ENCODE data around the gene MUC5AC. TPM values are rescaled to one million over a fixed set of nuclear protein-coding genes. Genes with fewer than 3 reads are reported as not detected.
"Not testable (repeated sequence)": the region's sequence is repeated elsewhere in the genome, so short reads cannot be mapped to it uniquely, and the experiment has no call there.

MUC5AC gene
- polyA plus RNA-seq, 1 donor = 0.37 TPM

DNA sequence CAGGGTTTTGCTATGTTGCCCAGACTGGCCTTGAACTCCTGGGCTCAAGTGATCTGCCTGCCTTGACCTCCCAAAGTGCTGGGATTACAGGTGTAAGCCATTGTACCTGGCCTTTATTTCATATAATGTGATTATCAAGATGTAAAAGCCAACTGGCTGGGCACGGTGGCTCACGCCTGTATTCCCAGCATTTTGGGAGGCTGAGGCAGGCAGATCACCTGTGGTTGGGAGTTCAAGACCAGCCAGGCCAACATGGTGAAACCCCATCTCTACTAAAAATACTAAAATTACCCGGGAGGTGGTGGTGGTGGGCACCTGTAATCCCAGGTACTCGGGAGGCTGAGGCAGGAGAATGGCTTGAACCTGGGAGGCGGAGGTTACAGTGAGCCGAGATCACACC is 42.5 kb upstream of the MUC5AC start:
- WGBS (ENCODE audit: insufficient coverage, low lambda C conversion rate) = no CpG with 5 or more reads among the region's 6 CpGs
- not testable (repeated sequence) for H3K27me3 ChIP-seq (ENCODE audit: control insufficient read depth, insufficient read depth, low read length); H3K4me1 ChIP-seq (ENCODE audit: control insufficient read depth, insufficient read depth, low read length); H3K27ac ChIP-seq (ENCODE audit: low read length); DNase-seq; H3K4me3 ChIP-seq (ENCODE audit: low read length); H3K9me3 ChIP-seq (ENCODE audit: control insufficient read depth, low read depth, low read length); H3K36me3 ChIP-seq (ENCODE audit: control insufficient read depth, insufficient read depth, low read length)

DNA sequence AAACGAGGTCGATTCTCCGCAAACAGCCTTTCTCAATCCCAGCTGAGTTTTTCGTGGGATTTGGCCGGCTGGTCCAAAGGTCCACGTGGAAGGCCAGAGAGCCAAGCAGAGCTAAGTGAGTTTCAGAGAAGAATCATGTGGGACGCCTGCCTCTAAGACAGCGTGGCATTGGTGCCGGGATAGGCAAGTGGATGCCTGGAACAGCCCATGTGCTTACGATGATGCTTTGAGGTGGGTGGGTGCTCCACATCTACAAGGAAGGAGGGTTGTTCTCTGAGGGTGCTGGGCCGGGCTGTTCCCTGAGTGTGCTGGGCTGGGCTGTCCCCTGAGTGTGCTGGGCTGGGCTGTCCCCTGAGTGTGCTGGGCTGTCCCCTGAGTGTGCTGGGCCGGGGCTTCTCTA is 41.6 kb upstream of the MUC5AC start:
- Histone ChIP-seq H3K4me3 (ENCODE audit: low read length) (no peak overlapping the region), H3K9me3 (ENCODE audit: control insufficient read depth, low read depth, low read length) (peaks cover 3% of the 10 kb centered on the region), H3K27ac (ENCODE audit: low read length) (no peak overlapping the region), H3K36me3 (ENCODE audit: control insufficient read depth, insufficient read depth, low read length) (no peaks in the 10 kb centered on the region), H3K27me3 (ENCODE audit: control insufficient read depth, insufficient read depth, low read length) (no peaks in the 10 kb centered on the region), H3K4me1 (ENCODE audit: control insufficient read depth, insufficient read depth, low read length) (no peaks in the 10 kb centered on the region)
- no peak for DNase-seq
- 100% methylated on average over 3 of the region's 12 CpGs for WGBS (ENCODE audit: insufficient coverage, low lambda C conversion rate)

GRCh38 chr11:1116666-1117390 is 40.9 kb upstream of the MUC5AC start:
- H3K36me3 ChIP-seq (ENCODE audit: control insufficient read depth, insufficient read depth, low read length) = no peaks in the 10 kb centered on the region
- H3K4me3 ChIP-seq (ENCODE audit: low read length) = no peak overlapping the region
- WGBS (ENCODE audit: insufficient coverage, low lambda C conversion rate) = 67% methylated on average over 1 of the region's 23 CpGs
- H3K4me1 ChIP-seq (ENCODE audit: control insufficient read depth, insufficient read depth, low read length) = no peaks in the 10 kb centered on the region
- no peak overlapping the region for H3K27ac ChIP-seq (ENCODE audit: low read length)
- H3K9me3 ChIP-seq (ENCODE audit: control insufficient read depth, low read depth, low read length) = peaks cover 3% of the 10 kb centered on the region
- no peak for DNase-seq
- H3K27me3 ChIP-seq (ENCODE audit: control insufficient read depth, insufficient read depth, low read length) = no peaks in the 10 kb centered on the region

- Histone ChIP-seq H3K4me3 (ENCODE audit: low read length) (no peak overlapping the region), H3K27ac (ENCODE audit: low read length) (no peak overlapping the region), H3K9me3 (ENCODE audit: control insufficient read depth, low read depth, low read length) (peaks cover 3% of the 10 kb centered on the region), H3K27me3 (ENCODE audit: control insufficient read depth, insufficient read depth, low read length) (no peaks in the 10 kb centered on the region), H3K4me1 (ENCODE audit: control insufficient read depth, insufficient read depth, low read length) (no peaks in the 10 kb centered on the region), H3K36me3 (ENCODE audit: control insufficient read depth, insufficient read depth, low read length) (no peaks in the 10 kb centered on the region)
- no CpG with 5 or more reads among the region's 6 CpGs for WGBS (ENCODE audit: insufficient coverage, low lambda C conversion rate)
- DNase-seq = no peak
Measured at GRCh38 chr11:1117992-1118391, 39.8 kb upstream of the MUC5AC start.

- Histone ChIP-seq H3K9me3 (ENCODE audit: control insufficient read depth, low read depth, low read length) (peaks cover 3% of the 10 kb centered on the region), H3K4me3 (ENCODE audit: low read length) (no peak overlapping the region), H3K27ac (ENCODE audit: low read length) (no peak overlapping the region), H3K36me3 (ENCODE audit: control insufficient read depth, insufficient read depth, low read length) (no peaks in the 10 kb centered on the region), H3K4me1 (ENCODE audit: control insufficient read depth, insufficient read depth, low read length) (no peaks in the 10 kb centered on the region), H3K27me3 (ENCODE audit: control insufficient read depth, insufficient read depth, low read length) (no peaks in the 10 kb centered on the region)
- DNase-seq = no peak
- WGBS (ENCODE audit: insufficient coverage, low lambda C conversion rate) = 100% methylated on average over 1 of the region's 22 CpGs
Measured at GRCh38 chr11:1118755-1119603, 38.8 kb upstream of the MUC5AC start.

DNA sequence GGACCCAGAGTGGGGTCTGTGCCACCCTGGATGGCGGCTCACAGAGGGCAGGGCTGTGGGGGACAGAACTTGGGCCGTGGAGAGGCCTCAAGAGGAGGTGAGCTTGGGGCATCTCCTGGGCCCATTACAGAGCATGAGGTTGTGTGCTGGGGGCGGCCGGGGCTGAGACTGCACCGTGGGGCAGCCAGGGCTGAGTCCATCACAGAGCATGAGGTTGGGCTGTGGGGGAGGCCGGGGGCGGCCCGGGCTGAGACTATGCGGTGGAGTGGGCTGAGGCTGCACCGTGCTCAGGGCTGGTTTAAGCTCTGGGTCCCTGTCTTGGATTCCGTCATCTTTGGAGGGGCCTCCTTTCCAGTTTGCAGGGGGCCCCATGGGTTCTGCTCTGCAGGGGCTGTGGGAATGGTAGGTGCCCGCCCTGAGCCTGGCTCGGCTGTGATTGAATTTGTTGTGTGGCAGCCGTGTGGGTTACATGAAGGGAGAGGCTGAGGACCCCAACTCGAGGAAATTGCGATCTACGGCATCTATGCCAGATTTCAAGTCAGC is 38.1 kb upstream of the MUC5AC start:
- no peak for DNase-seq
- H3K27me3 ChIP-seq (ENCODE audit: control insufficient read depth, insufficient read depth, low read length) = no peaks in the 10 kb centered on the region
- H3K36me3 ChIP-seq (ENCODE audit: control insufficient read depth, insufficient read depth, low read length) = no peaks in the 10 kb centered on the region
- H3K9me3 ChIP-seq (ENCODE audit: control insufficient read depth, low read depth, low read length) = peaks cover 3% of the 10 kb centered on the region
- WGBS (ENCODE audit: insufficient coverage, low lambda C conversion rate) = no CpG with 5 or more reads among the region's 17 CpGs
- no peak overlapping the region for H3K4me3 ChIP-seq (ENCODE audit: low read length)
- H3K4me1 ChIP-seq (ENCODE audit: control insufficient read depth, insufficient read depth, low read length) = no peaks in the 10 kb centered on the region
- no peak overlapping the region for H3K27ac ChIP-seq (ENCODE audit: low read length)

- Histone ChIP-seq H3K36me3 (ENCODE audit: control insufficient read depth, insufficient read depth, low read length) (no peaks in the 10 kb centered on the region), H3K27me3 (ENCODE audit: control insufficient read depth, insufficient read depth, low read length) (no peaks in the 10 kb centered on the region), H3K4me1 (ENCODE audit: control insufficient read depth, insufficient read depth, low read length) (no peaks in the 10 kb centered on the region), H3K9me3 (ENCODE audit: control insufficient read depth, low read depth, low read length) (peaks cover 3% of the 10 kb centered on the region), H3K4me3 (ENCODE audit: low read length) (no peak overlapping the region), H3K27ac (ENCODE audit: low read length) (no peak overlapping the region)
- no peak for DNase-seq
- WGBS (ENCODE audit: insufficient coverage, low lambda C conversion rate) = no CpG with 5 or more reads among the region's 27 CpGs
Measured at GRCh38 chr11:1120532-1121330, 37.0 kb upstream of the MUC5AC start.

GRCh38 chr11:1121331-1121812 is 36.4 kb upstream of the MUC5AC start:
- H3K36me3 ChIP-seq (ENCODE audit: control insufficient read depth, insufficient read depth, low read length) = no peaks in the 10 kb centered on the region
- no peak overlapping the region for H3K4me3 ChIP-seq (ENCODE audit: low read length)
- no peaks in the 10 kb centered on the region for H3K4me1 ChIP-seq (ENCODE audit: control insufficient read depth, insufficient read depth, low read length)
- peaks cover 3% of the 10 kb centered on the region for H3K9me3 ChIP-seq (ENCODE audit: control insufficient read depth, low read depth, low read length)
- DNase-seq = no peak
- H3K27me3 ChIP-seq (ENCODE audit: control insufficient read depth, insufficient read depth, low read length) = no peaks in the 10 kb centered on the region
- WGBS (ENCODE audit: insufficient coverage, low lambda C conversion rate) = no CpG with 5 or more reads among the region's 19 CpGs
- no peak overlapping the region for H3K27ac ChIP-seq (ENCODE audit: low read length)

DNA sequence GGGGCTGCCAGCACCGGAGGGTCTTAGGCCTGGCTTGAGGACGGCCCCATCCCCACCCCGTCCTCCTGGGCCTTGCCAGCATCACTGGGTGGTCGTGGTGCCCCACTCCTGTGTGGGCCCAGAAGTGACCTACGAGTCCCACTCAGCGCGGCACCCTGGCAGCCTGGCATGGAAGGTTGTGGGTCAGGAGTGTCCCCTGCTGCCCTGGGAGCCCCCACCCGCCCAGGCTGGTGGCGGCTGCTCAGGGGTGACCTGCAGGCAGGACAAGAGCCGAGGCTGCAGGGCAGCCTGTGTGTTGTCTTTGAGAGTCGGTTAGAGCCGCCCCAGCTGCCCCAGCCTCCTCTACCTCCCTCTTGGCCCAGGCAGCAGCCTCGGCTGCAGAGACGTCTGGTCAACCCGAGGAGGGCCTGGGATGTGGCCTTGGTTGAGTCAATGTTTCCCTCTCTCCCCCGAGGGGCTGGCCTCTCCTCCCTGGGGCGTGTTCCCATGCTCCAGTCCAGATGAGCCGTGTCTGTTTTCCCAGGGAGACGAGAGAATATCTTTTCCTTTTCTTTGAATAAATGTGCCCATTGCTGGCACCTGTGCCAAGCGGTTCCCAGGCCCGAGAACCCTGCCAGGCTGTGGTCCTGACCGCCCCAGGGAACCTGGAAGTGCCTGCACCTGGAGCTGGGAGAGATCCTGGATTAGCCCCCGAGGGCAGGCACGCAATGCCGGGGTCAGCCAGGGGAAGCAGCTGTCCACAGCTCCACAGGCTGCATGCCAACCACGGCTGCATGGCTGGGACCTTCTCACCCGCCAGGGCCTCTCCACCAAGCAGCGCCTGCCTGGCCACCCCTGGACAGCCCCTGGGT is 35.7 kb upstream of the MUC5AC start:
- no CpG with 5 or more reads among the region's 28 CpGs for WGBS (ENCODE audit: insufficient coverage, low lambda C conversion rate)
- Histone ChIP-seq H3K27me3 (ENCODE audit: control insufficient read depth, insufficient read depth, low read length) (no peaks in the 10 kb centered on the region), H3K4me1 (ENCODE audit: control insufficient read depth, insufficient read depth, low read length) (no peaks in the 10 kb centered on the region), H3K27ac (ENCODE audit: low read length) (no peak overlapping the region), H3K36me3 (ENCODE audit: control insufficient read depth, insufficient read depth, low read length) (no peaks in the 10 kb centered on the region), H3K4me3 (ENCODE audit: low read length) (no peak overlapping the region), H3K9me3 (ENCODE audit: control insufficient read depth, low read depth, low read length) (peaks cover 3% of the 10 kb centered on the region)
- DNase-seq = no peak

Measured in large intestine (tissue), 3 donors.